ENCODE data around the gene CYB5D1. TPM values are rescaled to one million over a fixed set of nuclear protein-coding genes. Genes with fewer than 3 reads are reported as not detected.
"Not testable (repeated sequence)": the region's sequence is repeated elsewhere in the genome, so short reads cannot be mapped to it uniquely, and the experiment has no call there.

Gene CYB5D1
- 10 to 100 TPM; 11.3 to 12.9 TPM for total RNA-seq

GRCh38 chr17:7857713-7858521 lies at the start of gene CYB5D1:
Gene CYB5D1 (plus strand): TSS chr17:7858003. CDS start chr17:7858135, 132 bp downstream.
- H3K27ac Mint-ChIP-seq = no peak within 1 kb of the TSS
- H3K9me3 Mint-ChIP-seq = no peaks in the 10 kb centered on the region
- H3K4me3 Mint-ChIP-seq = no peak within 1 kb of the TSS

GRCh38 chr17:7809086-7809790 lies 48.6 kb upstream of the CYB5D1 start:
- H3K4me1 Mint-ChIP-seq (ENCODE audit: low read depth in 2 of 2) = no peaks in the 10 kb centered on the region
- no peak overlapping the region for H3K27ac Mint-ChIP-seq
- no peak overlapping the region for H3K4me3 Mint-ChIP-seq
- H3K9me3 Mint-ChIP-seq = no peaks in the 10 kb centered on the region
- ATAC-seq = no peak
- no peaks in the 10 kb centered on the region for H3K36me3 Mint-ChIP-seq
- peaks cover 8 to 13% of the 10 kb centered on the region in 2 donors for H3K27me3 Mint-ChIP-seq
- no peak for DNase-seq (ENCODE audit: low spot score)

More at GRCh38 chr17:7857713-7858521, at the start of gene CYB5D1:
- DNase-seq (ENCODE audit: low spot score) (peak; percentile 90), ATAC-seq (peak; percentile 66 to 77)
- Mint-ChIP-seq H3K36me3 (peaks cover 6% of the 10 kb centered on the region), H3K4me1 (ENCODE audit: low read depth in 2 of 2) (peaks cover 10 to 29% of the 10 kb centered on the region in 2 donors), H3K27me3 (no peaks in the 10 kb centered on the region)

DNA sequence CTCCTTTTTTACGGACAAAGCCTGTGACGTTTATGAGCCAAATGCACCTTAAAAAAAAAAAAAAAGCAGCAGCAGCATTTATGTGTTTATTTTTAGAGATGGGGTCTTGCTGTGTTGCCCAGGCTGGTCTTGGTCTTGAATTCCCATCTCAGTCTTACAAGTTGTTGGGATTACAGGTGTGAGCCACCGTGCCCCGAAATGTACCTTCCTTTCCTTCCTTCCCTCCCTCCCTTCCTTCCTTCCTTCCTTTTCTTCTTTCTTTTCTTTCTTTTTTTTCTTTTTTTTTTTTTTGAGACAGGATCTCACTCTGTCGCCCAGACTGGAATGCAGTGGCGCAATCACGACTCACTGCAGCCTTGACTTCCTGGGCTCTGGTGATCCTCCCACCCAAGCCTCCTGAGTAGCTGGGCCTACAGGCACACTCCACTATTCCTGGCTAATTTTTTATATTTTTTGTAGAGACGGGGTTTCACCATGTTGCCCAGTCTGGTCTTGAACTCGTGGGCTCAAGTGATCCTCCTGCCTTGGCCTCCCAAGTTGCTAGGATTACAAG lies 47.9 kb upstream of the CYB5D1 start:
- H3K9me3 Mint-ChIP-seq; H3K4me3 Mint-ChIP-seq; H3K36me3 Mint-ChIP-seq; DNase-seq (ENCODE audit: low spot score); H3K27ac Mint-ChIP-seq; ATAC-seq; H3K4me1 Mint-ChIP-seq (ENCODE audit: low read depth in 2 of 2): not testable (repeated sequence)
- H3K27me3 Mint-ChIP-seq = peaks cover 8 to 13% of the 10 kb centered on the region in 2 donors

DNA sequence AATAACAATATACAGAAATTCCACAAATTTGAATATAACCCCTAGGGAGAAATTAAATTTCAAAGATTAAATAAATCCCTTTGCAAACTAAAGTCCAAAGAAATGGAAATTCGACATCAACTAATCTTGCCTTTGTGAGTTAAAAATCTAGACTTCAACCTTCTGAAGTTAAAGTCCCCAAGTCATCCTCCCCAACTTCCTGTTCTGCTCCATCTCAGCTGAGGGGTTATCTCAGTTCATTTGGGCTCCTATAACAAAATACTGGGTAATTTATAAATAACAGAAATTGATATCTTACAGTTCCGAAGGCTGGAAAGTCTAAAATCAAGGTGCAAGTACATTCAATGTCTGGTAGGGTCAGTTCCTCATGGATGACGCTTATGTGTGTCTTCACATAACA lies 46.6 kb upstream of the CYB5D1 start:
- no peak overlapping the region for H3K27ac Mint-ChIP-seq
- H3K9me3 Mint-ChIP-seq = no peaks in the 10 kb centered on the region
- no peaks in the 10 kb centered on the region for H3K4me1 Mint-ChIP-seq (ENCODE audit: low read depth in 2 of 2)
- peaks cover 8 to 9% of the 10 kb centered on the region in 2 donors for H3K27me3 Mint-ChIP-seq
- DNase-seq (ENCODE audit: low spot score) = no peak
- no peaks in the 10 kb centered on the region for H3K36me3 Mint-ChIP-seq
- no peak overlapping the region for H3K4me3 Mint-ChIP-seq
- no peak for ATAC-seq

- Mint-ChIP-seq H3K4me3 (no peak overlapping the region), H3K27ac (no peak overlapping the region)
- ATAC-seq = no peak
Observed at GRCh38 chr17:7814969-7815368, 42.8 kb upstream of the CYB5D1 start.

GRCh38 chr17:7816926-7817642 lies 40.7 kb upstream of the CYB5D1 start:
- Mint-ChIP-seq H3K27ac (peak overlapping the region in 1 of 2 donors; percentile 3), H3K4me3 (no peak overlapping the region), H3K4me1 (ENCODE audit: low read depth in 2 of 2) (no peaks in the 10 kb centered on the region), H3K9me3 (no peaks in the 10 kb centered on the region), H3K27me3 (no peaks in the 10 kb centered on the region), H3K36me3 (no peaks in the 10 kb centered on the region)
- DNase-seq (ENCODE audit: low spot score) (no peak), ATAC-seq (peak in 1 of 2 donors; percentile 14)

More at GRCh38 chr17:7814969-7815368, 42.8 kb upstream of the CYB5D1 start:
- Mint-ChIP-seq H3K9me3 (no peaks in the 10 kb centered on the region), H3K27me3 (no peaks in the 10 kb centered on the region), H3K36me3 (no peaks in the 10 kb centered on the region), H3K4me1 (ENCODE audit: low read depth in 2 of 2) (no peaks in the 10 kb centered on the region)
- no peak for DNase-seq (ENCODE audit: low spot score)

- Mint-ChIP-seq H3K9me3 (no peaks in the 10 kb centered on the region), H3K27ac (no peak overlapping the region), H3K36me3 (no peaks in the 10 kb centered on the region), H3K27me3 (no peaks in the 10 kb centered on the region), H3K4me3 (no peak overlapping the region), H3K4me1 (ENCODE audit: low read depth in 2 of 2) (no peaks in the 10 kb centered on the region)
- ATAC-seq (no peak), DNase-seq (ENCODE audit: low spot score) (no peak)
Observed at GRCh38 chr17:7817643-7817964, 40.2 kb upstream of the CYB5D1 start.

DNA sequence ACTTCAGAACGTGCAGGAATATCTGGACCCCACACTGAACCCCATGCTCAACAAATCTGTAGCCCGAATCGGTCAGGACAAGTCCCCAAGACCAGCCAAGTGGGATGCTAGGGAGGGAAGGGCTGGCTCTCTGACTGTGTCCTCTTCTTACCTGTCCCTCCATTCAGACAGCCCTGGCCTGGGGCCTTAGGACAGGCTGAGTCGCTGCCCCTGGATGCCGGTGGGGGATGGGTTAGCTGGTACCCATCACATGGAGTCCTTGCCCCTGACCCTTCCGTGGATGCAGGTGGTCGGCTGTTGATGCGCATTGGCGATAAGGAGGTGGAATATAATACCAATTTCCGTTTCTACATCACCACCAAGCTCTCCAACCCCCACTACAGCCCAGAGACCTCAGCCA lies 39.8 kb upstream of the CYB5D1 start:
- Mint-ChIP-seq H3K27ac (no peak overlapping the region), H3K36me3 (no peaks in the 10 kb centered on the region), H3K9me3 (no peaks in the 10 kb centered on the region), H3K4me1 (ENCODE audit: low read depth in 2 of 2) (no peaks in the 10 kb centered on the region), H3K4me3 (no peak overlapping the region), H3K27me3 (no peaks in the 10 kb centered on the region)
- ATAC-seq (no peak), DNase-seq (ENCODE audit: low spot score) (no peak)

- ATAC-seq (peak in 1 of 2 donors; percentile 22), DNase-seq (ENCODE audit: low spot score) (no peak)
- no peaks in the 10 kb centered on the region for H3K9me3 Mint-ChIP-seq
- H3K27me3 Mint-ChIP-seq = peaks cover 0 to 1% of the 10 kb centered on the region in 2 donors
- H3K4me3 Mint-ChIP-seq = no peak overlapping the region
- H3K4me1 Mint-ChIP-seq (ENCODE audit: low read depth in 2 of 2) = peaks cover 0 to 2% of the 10 kb centered on the region in 2 donors
- no peak overlapping the region for H3K27ac Mint-ChIP-seq
- no peaks in the 10 kb centered on the region for H3K36me3 Mint-ChIP-seq
Observed at GRCh38 chr17:7818746-7819645, 38.8 kb upstream of the CYB5D1 start.

GRCh38 chr17:7820231-7820630 lies 37.6 kb upstream of the CYB5D1 start:
- DNase-seq (ENCODE audit: low spot score) (no peak), ATAC-seq (no peak)
- Mint-ChIP-seq H3K9me3 (no peaks in the 10 kb centered on the region), H3K4me3 (no peak overlapping the region), H3K27ac (no peak overlapping the region), H3K4me1 (ENCODE audit: low read depth in 2 of 2) (peaks cover 0 to 5% of the 10 kb centered on the region in 2 donors), H3K36me3 (no peaks in the 10 kb centered on the region), H3K27me3 (peaks cover 6 to 9% of the 10 kb centered on the region in 2 donors)

- DNase-seq (ENCODE audit: low spot score) (no peak), ATAC-seq (no peak)
- H3K27me3 Mint-ChIP-seq = peaks cover 13% of the 10 kb centered on the region in 2 donors
- no peaks in the 10 kb centered on the region for H3K36me3 Mint-ChIP-seq
- peak overlapping the region in 1 of 2 donors; percentile 44 for H3K27ac Mint-ChIP-seq
- H3K4me3 Mint-ChIP-seq = no peak overlapping the region
- peaks cover 0 to 6% of the 10 kb centered on the region in 2 donors for H3K4me1 Mint-ChIP-seq (ENCODE audit: low read depth in 2 of 2)
- no peaks in the 10 kb centered on the region for H3K9me3 Mint-ChIP-seq
Observed at GRCh38 chr17:7822126-7822525, 35.7 kb upstream of the CYB5D1 start.

DNA sequence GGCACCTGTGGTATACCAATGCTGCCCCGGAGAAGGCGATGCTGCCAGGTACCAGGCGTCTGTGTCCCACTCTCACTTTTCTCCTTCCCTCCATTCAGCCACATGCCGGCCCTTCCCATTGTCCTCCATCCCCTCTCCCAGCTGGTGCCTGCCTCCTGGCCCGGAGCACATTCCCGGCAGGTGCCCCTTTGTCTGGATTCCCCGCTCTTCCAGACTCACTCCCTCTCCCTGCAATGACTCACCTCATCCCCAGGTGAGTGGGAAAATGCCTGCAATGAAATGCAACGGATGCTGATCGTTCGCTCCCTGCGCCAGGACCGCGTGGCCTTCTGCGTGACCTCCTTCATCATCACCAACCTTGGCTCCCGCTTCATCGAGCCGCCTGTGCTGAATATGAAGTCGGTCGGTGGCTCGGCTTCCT lies 34.2 kb upstream of the CYB5D1 start:
- no peaks in the 10 kb centered on the region for H3K9me3 Mint-ChIP-seq
- H3K36me3 Mint-ChIP-seq = no peaks in the 10 kb centered on the region
- no peak for ATAC-seq
- H3K4me1 Mint-ChIP-seq (ENCODE audit: low read depth in 2 of 2) = peaks cover 0 to 6% of the 10 kb centered on the region in 2 donors
- H3K27ac Mint-ChIP-seq = peak overlapping the region in 1 of 2 donors; percentile 34
- peaks cover 13 to 17% of the 10 kb centered on the region in 2 donors for H3K27me3 Mint-ChIP-seq
- no peak for DNase-seq (ENCODE audit: low spot score)
- H3K4me3 Mint-ChIP-seq = no peak overlapping the region

Data from natural killer cell treated with Interleukin-12 subunit alpha and Interleukin-12 subunit beta and Interleukin-15 and Interleukin-18, amount 100 ng/mL, for 72 hours (primary cell).